HG02973 (cell line): ENCODE data around the gene RPGR.

Experiments
- ATAC-seq: cut with Tn5 transposase; IDR thresholded peaks from one replicate; pipeline ENCODE4 v1.9.1; 2021; ENCODE audit warnings: moderate library complexity; ENCODE audit not compliant: unreplicated experiment

Gene RPGR

GRCh38 chrX:38332505-38332904 lies 5.2 kb upstream of the RPGR start:
- ATAC-seq: peak; percentile 76

GRCh38 chrX:38327775-38328081 lies 419 bp upstream of the RPGR start:
- peak; percentile 0 for ATAC-seq

- ATAC-seq: no peak
Measured at GRCh38 chrX:38326086-38326485, 1.2 kb downstream of the RPGR start.

GRCh38 chrX:38320819-38321218 lies 6.5 kb downstream of the RPGR start:
- ATAC-seq: no peak

- ATAC-seq: no peak
Measured at GRCh38 chrX:38318606-38319005, 8.7 kb downstream of the RPGR start.

GRCh38 chrX:38318196-38318595 lies 9.1 kb downstream of the RPGR start:
- ATAC-seq: no peak

- ATAC-seq: no peak
Measured at GRCh38 chrX:38315186-38315585, 12.1 kb downstream of the RPGR start.

- ATAC-seq: no peak
Measured at GRCh38 chrX:38313190-38313589, 14.1 kb downstream of the RPGR start.

GRCh38 chrX:38312436-38312835 lies 14.9 kb downstream of the RPGR start:
- ATAC-seq: no peak

- ATAC-seq: no peak
Measured at GRCh38 chrX:38311743-38312142, 15.6 kb downstream of the RPGR start.

- ATAC-seq: no peak
Measured at GRCh38 chrX:38305971-38306370, 21.3 kb downstream of the RPGR start.

- no peak for ATAC-seq
Measured at GRCh38 chrX:38304010-38304409, 23.3 kb downstream of the RPGR start.

- ATAC-seq: no peak
Measured at GRCh38 chrX:38293741-38294140, 33.6 kb downstream of the RPGR start.

GRCh38 chrX:38287674-38288073 lies 39.6 kb downstream of the RPGR start:
- no peak for ATAC-seq

GRCh38 chrX:38285649-38286048 lies 41.7 kb downstream of the RPGR start:
- no peak for ATAC-seq

- ATAC-seq: no peak
Measured at GRCh38 chrX:38282049-38282448, 45.3 kb downstream of the RPGR start.

- no peak for ATAC-seq
Measured at GRCh38 chrX:38279188-38279587, 48.1 kb downstream of the RPGR start.

- ATAC-seq: no peak
Measured at GRCh38 chrX:38278682-38279081, 48.6 kb downstream of the RPGR start.

- no peak for ATAC-seq
Measured at GRCh38 chrX:38277802-38278201, 49.5 kb downstream of the RPGR start.

GRCh38 chrX:38277136-38277535 lies 50.2 kb downstream of the RPGR start:
- no peak for ATAC-seq

GRCh38 chrX:38276089-38276488 lies 51.2 kb downstream of the RPGR start:
- ATAC-seq: no peak

GRCh38 chrX:38275615-38276014 lies 51.7 kb downstream of the RPGR start:
- no peak for ATAC-seq

- peak; percentile 48 for ATAC-seq
Measured at GRCh38 chrX:38273453-38273852, 53.9 kb downstream of the RPGR start.

GRCh38 chrX:38271154-38271716 lies 56.1 kb downstream of the RPGR start:
- ATAC-seq: peak; percentile 65
